Adrenal gland (tissue), 5 donors: ENCODE results near the gene FAM124B.

Experiments used
- CTCF ChIP-seq, 6 experiments: fragments of 450-650 bp in 4 of 6; fragments of 200-600 bp in 2 of 6; sonication (generic) in 1 of 6; IDR thresholded peaks; 1 replicate in 5 of 6; 2 replicates in 1 of 6; pipeline versions ENCODE4 v1.5.1 to v1.8.0; 2016 to 2021; ENCODE audit warnings: antibody characterized with exemption in 6 of 6, mild to moderate bottlenecking in 2 of 6, moderate library complexity in 1 of 6
- POLR2A ChIP-seq, 2 donors: fragments of 450-650 bp; IDR thresholded peaks; one replicate each; pipeline ENCODE4 v1.6.1; 2017; ENCODE audit warnings: antibody characterized with exemption in 2 of 2, mild to moderate bottlenecking in 2 of 2, moderate library complexity in 1 of 2
- donor health status: DM: no; HTN: no; CAD: no.

GRCh38 chr2:224440988-224441387 lies 39.1 kb upstream of the FAM124B start:
- no peak for TF ChIP-seq CTCF (IDR thresholded peaks at IDR 0.05)
- TF ChIP-seq POLR2A (IDR thresholded peaks at IDR 0.05), result no peak
